Measurements from ENCODE around the gene CCNA2.

DNA sequence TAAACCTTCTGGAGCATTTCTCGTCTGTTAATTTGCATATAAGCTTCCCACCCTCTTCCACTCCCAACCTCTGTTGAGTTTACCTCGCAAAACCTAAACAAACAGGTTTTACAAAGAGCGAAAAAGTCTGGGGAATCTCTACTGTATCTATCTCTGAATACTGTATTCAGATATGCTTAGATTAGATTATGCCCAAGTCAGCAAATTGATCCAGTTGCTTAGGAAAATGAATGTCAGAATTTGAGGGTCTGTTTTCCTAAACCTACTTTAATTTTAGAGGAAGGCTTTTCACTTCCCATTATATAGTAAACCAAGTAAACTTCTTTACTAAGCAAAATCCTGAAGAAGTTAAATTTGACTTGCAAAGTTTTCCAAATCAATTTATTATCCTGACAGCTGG is 6.7 kb downstream of the CCNA2 start:
- TF ChIP-seq POLR2AphosphoS5 (IDR thresholded peaks at IDR 0.05; ENCODE audit: insufficient read depth, low read depth, low read length) (no peak), POLR2A (IDR thresholded peaks at IDR 0.05; ENCODE audit: low read depth, low read length) (no peak), EZH2 (IDR thresholded peaks at IDR 0.05; ENCODE audit: borderline replicate concordance, low read depth, low read length, severe bottlenecking) (no peak), MYC (IDR thresholded peaks at IDR 0.05; ENCODE audit: low read depth, low read length) (no peak)
- TF ChIP-seq, protein P1, sequence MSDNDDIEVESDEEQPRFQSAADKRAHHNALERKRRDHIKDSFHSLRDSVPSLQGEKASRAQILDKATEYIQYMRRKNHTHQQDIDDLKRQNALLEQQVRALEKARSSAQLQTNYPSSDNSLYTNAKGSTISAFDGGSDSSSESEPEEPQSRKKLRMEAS (IDR thresholded peaks at IDR 0.05; ENCODE audit: insufficient read depth, insufficient read length) = no peak
- TF ChIP-seq, protein P2, sequence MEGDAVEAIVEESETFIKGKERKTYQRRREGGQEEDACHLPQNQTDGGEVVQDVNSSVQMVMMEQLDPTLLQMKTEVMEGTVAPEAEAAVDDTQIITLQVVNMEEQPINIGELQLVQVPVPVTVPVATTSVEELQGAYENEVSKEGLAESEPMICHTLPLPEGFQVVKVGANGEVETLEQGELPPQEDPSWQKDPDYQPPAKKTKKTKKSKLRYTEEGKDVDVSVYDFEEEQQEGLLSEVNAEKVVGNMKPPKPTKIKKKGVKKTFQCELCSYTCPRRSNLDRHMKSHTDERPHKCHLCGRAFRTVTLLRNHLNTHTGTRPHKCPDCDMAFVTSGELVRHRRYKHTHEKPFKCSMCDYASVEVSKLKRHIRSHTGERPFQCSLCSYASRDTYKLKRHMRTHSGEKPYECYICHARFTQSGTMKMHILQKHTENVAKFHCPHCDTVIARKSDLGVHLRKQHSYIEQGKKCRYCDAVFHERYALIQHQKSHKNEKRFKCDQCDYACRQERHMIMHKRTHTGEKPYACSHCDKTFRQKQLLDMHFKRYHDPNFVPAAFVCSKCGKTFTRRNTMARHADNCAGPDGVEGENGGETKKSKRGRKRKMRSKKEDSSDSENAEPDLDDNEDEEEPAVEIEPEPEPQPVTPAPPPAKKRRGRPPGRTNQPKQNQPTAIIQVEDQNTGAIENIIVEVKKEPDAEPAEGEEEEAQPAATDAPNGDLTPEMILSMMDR (IDR thresholded peaks at IDR 0.05; ENCODE audit: extremely low read depth in 1 of 2, insufficient read depth in 1 of 2, low read depth in 1 of 2, low read length in 2 of 2) = no peak

All from endothelial cell of umbilical vein (primary cell).